Ovary (tissue), 9 donors: ENCODE results near the gene MTX2. TPM values are rescaled to one million over a fixed set of nuclear protein-coding genes. Genes with fewer than 3 reads are reported as not detected.
"Not testable (repeated sequence)": the region's sequence is repeated elsewhere in the genome, so short reads cannot be mapped to it uniquely, and the experiment has no call there.

Experiments
- DNase-seq, 5 donors: peaks; one replicate each; pipeline ENCODE4 v3.0.0-alpha.2; 2019 to 2020
- H3K27ac ChIP-seq, 2 donors: fragments of 200-600 bp; one replicate each; pipeline versions ENCODE4 v1.5.1 to v1.8.0; 2019 to 2022
- H3K27me3 ChIP-seq: fragments of 200-600 bp; one replicate; pipeline ENCODE4 v1.8.0; 2022
- H3K36me3 ChIP-seq: fragments of 200-600 bp; sonication (generic); one replicate; pipeline ENCODE4 v1.5.1; 2019
- H3K4me1 ChIP-seq: one replicate; pipeline ENCODE4 v1.8.1; 2013; ENCODE audit warnings: mild to moderate bottlenecking, moderate library complexity; ENCODE audit not compliant: insufficient read depth
- H3K4me3 ChIP-seq: fragments of 200-600 bp; sonication (generic); one replicate; pipeline ENCODE4 v1.5.1; 2017
- H3K9me3 ChIP-seq, 2 donors: fragments of 200-600 bp in 1 of 2; sonication (generic) in 1 of 2; one replicate each; pipeline versions ENCODE4 v1.5.1 to v1.8.1; 2013 to 2019; ENCODE audit warnings: mild to moderate bottlenecking in 1 of 2, moderate library complexity in 1 of 2
- EP300 ChIP-seq: sonication (generic); formaldehyde crosslinking; IDR thresholded peaks from one replicate; pipeline ENCODE4 v1.6.1; 2017; ENCODE audit warnings: antibody characterized with exemption
- POLR2A ChIP-seq: fragments of 450-650 bp; IDR thresholded peaks from one replicate; pipeline ENCODE4 v1.6.1; 2017; ENCODE audit warnings: antibody characterized with exemption, mild to moderate bottlenecking, moderate library complexity
- WGBS, 3 donors: extraction: QIAGEN DNeasy Blood & Tissue Kit in 1 of 3; methylation state at CpG; one replicate each; pipeline versions ENCODE4 v1.1.5 to v1.1.7; 2013 to 2017; 5-methylcytosine and 5-hydroxymethylcytosine counted together
- intact Hi-C, 4 donors: fragments of 100-400 bp; cut with DNase I; formaldehyde crosslinking; loops; one replicate each; pipeline versions ENCODE4 v1.11.0 to v1.15.1; 2022 to 2023
- polyA plus RNA-seq, 2 donors: library from polyadenylated mRNA; stranded (reverse); fragments of 200-250 nt in 1 of 2; fragments of 350-450 nt in 1 of 2; fragmentation: Illumina TruSeq in 1 of 2; extraction: RNeasy Lipid Tissue Mini Kit (QIAGEN cat#74804) in 1 of 2; gene quantifications; one replicate each; pipeline ENCODE4 v1.2.3, GENCODE V29; 2013 to 2014
- total RNA-seq, 7 donors: library from RNA; depleted of rRNA in 2 of 7; stranded (reverse); fragments of >200 nt in 2 of 7; fragmentation: NEBNext Ultra II Directional in 3 of 7; extraction: Animal tissue kit (Norgen Biotek cat#: 25700) in 3 of 7; gene quantifications; one replicate each; pipeline versions ENCODE4 v1.1.0 to v1.2.4, GENCODE V29; 2016 to 2023
- TF ChIP-seq, protein P1 (sequence below), 3 donors: fragments of 450-650 bp in 2 of 3; fragments of 200-600 bp in 1 of 3; IDR thresholded peaks; one replicate each; pipeline versions ENCODE4 v1.5.1 to v1.8.0; 2016 to 2022; ENCODE audit warnings: antibody characterized with exemption in 3 of 3, mild to moderate bottlenecking in 1 of 3
- donor health status: DM: no; HTN: no; CAD: no; lungs with moderate emphysema.
- donor health status: DM: no; HTN: no; CAD: no.
- donor health status: Bipolar disorder and iron deficiency.
- donor health status: DM: yes; HTN: yes; CAD: no.
- donor health status: DM: no; HTN: no; CAD: no.
- donor health status: DM: yes; HTN: yes; CAD: no.

MTX2 gene
- total and polyA plus RNA-seq, 9 donors, result 15.2 to 36.8 (median 19.8) TPM

DNA sequence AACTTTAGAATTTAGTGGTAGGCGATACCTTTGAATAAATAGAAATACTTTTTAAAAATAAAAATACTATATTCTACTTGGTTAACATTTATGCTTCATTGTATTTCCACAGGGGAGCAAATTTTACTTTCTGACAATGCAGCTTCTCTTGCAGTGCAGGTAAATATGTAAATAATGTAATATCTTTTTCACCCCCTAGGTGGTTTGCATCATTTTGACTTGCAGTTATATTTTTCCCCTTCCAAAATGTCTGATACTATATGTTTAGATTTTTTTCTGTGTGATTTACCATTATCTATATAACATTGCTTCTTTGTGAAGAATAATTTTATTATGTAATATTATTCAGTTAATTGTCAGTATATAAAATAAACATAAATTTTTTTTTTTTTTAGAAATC, 28.5 kb downstream of the MTX2 start:
- no peaks in the 10 kb centered on the region for H3K36me3 ChIP-seq
- no peaks in the 10 kb centered on the region for H3K27me3 ChIP-seq
- H3K4me3 ChIP-seq, result no peak overlapping the region
- DNase-seq, result no peak
- no peaks in the 10 kb centered on the region for H3K9me3 ChIP-seq
- no peak for TF ChIP-seq POLR2A
- TF ChIP-seq, protein P1, sequence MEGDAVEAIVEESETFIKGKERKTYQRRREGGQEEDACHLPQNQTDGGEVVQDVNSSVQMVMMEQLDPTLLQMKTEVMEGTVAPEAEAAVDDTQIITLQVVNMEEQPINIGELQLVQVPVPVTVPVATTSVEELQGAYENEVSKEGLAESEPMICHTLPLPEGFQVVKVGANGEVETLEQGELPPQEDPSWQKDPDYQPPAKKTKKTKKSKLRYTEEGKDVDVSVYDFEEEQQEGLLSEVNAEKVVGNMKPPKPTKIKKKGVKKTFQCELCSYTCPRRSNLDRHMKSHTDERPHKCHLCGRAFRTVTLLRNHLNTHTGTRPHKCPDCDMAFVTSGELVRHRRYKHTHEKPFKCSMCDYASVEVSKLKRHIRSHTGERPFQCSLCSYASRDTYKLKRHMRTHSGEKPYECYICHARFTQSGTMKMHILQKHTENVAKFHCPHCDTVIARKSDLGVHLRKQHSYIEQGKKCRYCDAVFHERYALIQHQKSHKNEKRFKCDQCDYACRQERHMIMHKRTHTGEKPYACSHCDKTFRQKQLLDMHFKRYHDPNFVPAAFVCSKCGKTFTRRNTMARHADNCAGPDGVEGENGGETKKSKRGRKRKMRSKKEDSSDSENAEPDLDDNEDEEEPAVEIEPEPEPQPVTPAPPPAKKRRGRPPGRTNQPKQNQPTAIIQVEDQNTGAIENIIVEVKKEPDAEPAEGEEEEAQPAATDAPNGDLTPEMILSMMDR (IDR thresholded peaks at IDR 0.05), result no peak
- TF ChIP-seq EP300, result no peak
- no peak overlapping the region for H3K27ac ChIP-seq
- WGBS, 3 donors, result 92 to 98% (median 97%) methylated on average over 1 of the region's 1 CpG
- intact Hi-C loops, result no loop called here
- H3K4me1 ChIP-seq, result no peaks in the 10 kb centered on the region

DNA sequence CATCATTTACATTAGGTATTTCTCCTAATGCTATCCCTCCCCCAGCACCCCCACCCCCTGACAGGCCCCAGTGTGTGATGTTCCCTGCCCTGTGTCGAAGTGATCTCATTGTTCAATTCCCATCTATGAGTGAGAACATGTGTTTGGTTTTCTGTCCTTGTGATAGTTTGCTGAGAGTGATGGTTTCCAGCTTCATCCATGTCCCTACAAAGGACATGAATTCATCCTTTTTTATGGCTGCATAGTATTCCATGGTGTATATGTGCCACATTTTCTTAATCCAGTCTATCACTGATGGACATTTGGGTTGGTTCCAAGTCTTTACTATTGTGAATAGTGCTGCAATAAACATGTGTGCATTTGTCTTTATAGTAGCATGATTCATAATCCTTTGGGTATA, 36.8 kb downstream of the MTX2 start:
- H3K27me3 ChIP-seq, H3K4me1 ChIP-seq, H3K36me3 ChIP-seq, DNase-seq, H3K27ac ChIP-seq, H3K9me3 ChIP-seq, intact Hi-C loops, H3K4me3 ChIP-seq: not testable (repeated sequence)
- 95 to 100% (median 100%) methylated on average over 1 of the region's 1 CpG for WGBS, 3 donors

DNA sequence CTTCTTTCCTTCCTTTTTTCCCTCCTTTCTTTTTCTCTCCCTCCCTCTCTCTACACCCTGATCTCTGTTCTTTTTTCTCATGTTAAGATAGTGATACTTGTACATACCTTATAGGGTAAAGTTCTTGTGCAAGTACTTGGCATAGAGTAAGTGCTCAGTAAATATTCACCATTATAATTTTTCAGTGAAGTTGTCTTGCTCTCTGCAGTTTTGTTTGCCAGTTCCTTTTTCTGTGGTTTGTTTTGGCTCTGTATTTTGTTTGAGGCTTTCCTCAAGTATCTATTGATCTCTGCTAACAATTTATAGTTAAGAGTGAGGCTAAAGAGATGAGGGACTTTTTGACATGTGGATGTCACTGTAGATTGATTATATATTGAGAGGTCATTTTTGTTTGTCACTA, 48.0 kb downstream of the MTX2 start:
- TF ChIP-seq, protein P1 (IDR thresholded peaks at IDR 0.05), result no peak
- TF ChIP-seq EP300, result no peak
- Histone ChIP-seq H3K36me3 (no peaks in the 10 kb centered on the region), H3K27me3 (no peaks in the 10 kb centered on the region), H3K4me1 (no peaks in the 10 kb centered on the region), H3K27ac (no peak overlapping the region), H3K4me3 (no peak overlapping the region), H3K9me3 (no peaks in the 10 kb centered on the region)
- intact Hi-C loops, result no loop called here
- DNase-seq, result no peak

DNA sequence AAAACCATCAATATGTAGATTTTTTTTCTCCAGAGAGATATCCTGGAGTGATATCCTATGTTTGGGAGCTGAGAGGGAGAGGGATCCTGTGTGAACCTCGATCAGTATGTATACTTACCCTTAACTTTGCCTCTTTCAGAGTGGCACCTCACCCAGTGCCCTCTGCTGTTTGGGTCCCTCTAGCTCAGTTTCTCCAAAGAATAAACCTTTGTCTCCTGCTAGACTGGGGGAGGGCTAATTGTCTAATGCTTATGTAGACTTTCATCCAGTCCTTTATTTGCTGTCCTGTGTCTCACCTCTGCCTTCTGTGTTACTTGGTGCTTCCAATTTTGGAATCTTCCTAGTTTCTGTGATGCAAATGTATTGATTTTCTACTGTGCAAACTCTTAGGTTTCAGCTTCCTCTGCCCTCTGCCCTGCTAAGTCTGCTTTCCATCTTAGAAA, 48.4 kb downstream of the MTX2 start:
- Histone ChIP-seq H3K4me3 (no peak overlapping the region), H3K27ac (no peak overlapping the region), H3K27me3 (no peaks in the 10 kb centered on the region), H3K9me3 (no peaks in the 10 kb centered on the region), H3K4me1 (no peaks in the 10 kb centered on the region), H3K36me3 (no peaks in the 10 kb centered on the region)
- WGBS, 3 donors, result 90 to 97% (median 96%) methylated on average over 1 of the region's 1 CpG
- intact Hi-C loops, result no loop called here
- TF ChIP-seq POLR2A, result no peak
- TF ChIP-seq EP300, result no peak
- TF ChIP-seq, protein P1 (IDR thresholded peaks at IDR 0.05), result no peak
- no peak for DNase-seq

DNA sequence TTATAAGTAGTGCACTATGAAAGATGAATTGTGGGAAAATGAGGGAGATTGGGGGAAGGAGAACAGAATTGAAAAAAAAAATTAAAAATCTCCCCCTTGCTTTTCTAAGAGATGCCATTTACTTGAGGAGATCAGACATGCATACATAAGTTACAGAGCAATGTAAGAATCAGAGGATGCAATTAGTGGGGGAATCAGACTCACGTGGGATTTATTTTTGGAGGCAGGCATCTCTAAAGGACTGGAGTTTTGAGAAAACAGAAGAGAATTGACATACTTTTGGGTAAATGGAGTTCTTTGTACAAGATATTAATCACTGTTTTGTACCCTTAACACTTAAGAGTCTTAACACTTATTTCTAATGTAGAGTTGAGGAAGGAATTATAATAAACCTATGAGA, 52.7 kb downstream of the MTX2 start:
- TF ChIP-seq EP300 (no peak), POLR2A (no peak)
- TF ChIP-seq, protein P1 (IDR thresholded peaks at IDR 0.05), result no peak
- Histone ChIP-seq H3K36me3 (no peaks in the 10 kb centered on the region), H3K4me3 (no peak overlapping the region), H3K27me3 (no peaks in the 10 kb centered on the region), H3K27ac (no peak overlapping the region), H3K9me3 (no peaks in the 10 kb centered on the region), H3K4me1 (no peaks in the 10 kb centered on the region)
- intact Hi-C loops, result no loop called here
- DNase-seq, result no peak
- WGBS, 3 donors, result 67 to 76% (median 71%) methylated on average over 1 of the region's 1 CpG
